GM19395 (cell line): ENCODE measurements around the gene PTPRU.
"Not testable (repeated sequence)": the region's sequence is repeated elsewhere in the genome, so short reads cannot be mapped to it uniquely, and the experiment has no call there.

Experiments used
- ATAC-seq: cut with Tn5 transposase; IDR thresholded peaks from one replicate; pipeline ENCODE4 v1.9.1; 2021; ENCODE audit warnings: mild to moderate bottlenecking, moderate library complexity; ENCODE audit not compliant: unreplicated experiment

Gene PTPRU

GRCh38 chr1:29285771-29286170 is 49.4 kb downstream of the PTPRU start:
- ATAC-seq: no peak

- no peak for ATAC-seq
Observed at GRCh38 chr1:29286194-29286767, 50.0 kb downstream of the PTPRU start.

GRCh38 chr1:29289493-29289892 is 53.2 kb downstream of the PTPRU start:
- no peak for ATAC-seq

GRCh38 chr1:29290414-29290985 is 54.2 kb downstream of the PTPRU start:
- no peak for ATAC-seq

GRCh38 chr1:29291756-29292155 is 55.4 kb downstream of the PTPRU start:
- no peak for ATAC-seq

- ATAC-seq: no peak
Observed at GRCh38 chr1:29292344-29292743, 56.0 kb downstream of the PTPRU start.

GRCh38 chr1:29297450-29297849 is 61.1 kb downstream of the PTPRU start:
- no peak for ATAC-seq

- ATAC-seq: no peak
Observed at GRCh38 chr1:29298246-29298645, 61.9 kb downstream of the PTPRU start.

GRCh38 chr1:29299446-29299845 is 63.1 kb downstream of the PTPRU start:
- ATAC-seq: no peak

GRCh38 chr1:29301732-29302131 is 65.4 kb downstream of the PTPRU start:
- not testable (repeated sequence) for ATAC-seq

- no peak for ATAC-seq
Observed at GRCh38 chr1:29303201-29304024, 67.1 kb downstream of the PTPRU start.

- no peak for ATAC-seq
Observed at GRCh38 chr1:29304025-29304684, 67.8 kb downstream of the PTPRU start.

- no peak for ATAC-seq
Observed at GRCh38 chr1:29305943-29306342, 69.6 kb downstream of the PTPRU start.

- no peak for ATAC-seq
Observed at GRCh38 chr1:29306471-29307140, 70.3 kb downstream of the PTPRU start.

- no peak for ATAC-seq
Observed at GRCh38 chr1:29309075-29309474, 72.8 kb downstream of the PTPRU start.

GRCh38 chr1:29309621-29310020 is 73.3 kb downstream of the PTPRU start:
- ATAC-seq: no peak

GRCh38 chr1:29310616-29311180 is 74.4 kb downstream of the PTPRU start:
- ATAC-seq: no peak

- ATAC-seq: no peak
Observed at GRCh38 chr1:29311352-29312030, 75.2 kb downstream of the PTPRU start.

GRCh38 chr1:29312469-29313461 is 76.4 kb downstream of the PTPRU start:
- ATAC-seq: no peak
